ENCODE results near the gene LRRK1. TPM values are rescaled to one million over a fixed set of nuclear protein-coding genes. Genes with fewer than 3 reads are reported as not detected.

LRRK1 gene
- total RNA-seq, 1 donor from 2014 or later = 0.86 TPM

DNA sequence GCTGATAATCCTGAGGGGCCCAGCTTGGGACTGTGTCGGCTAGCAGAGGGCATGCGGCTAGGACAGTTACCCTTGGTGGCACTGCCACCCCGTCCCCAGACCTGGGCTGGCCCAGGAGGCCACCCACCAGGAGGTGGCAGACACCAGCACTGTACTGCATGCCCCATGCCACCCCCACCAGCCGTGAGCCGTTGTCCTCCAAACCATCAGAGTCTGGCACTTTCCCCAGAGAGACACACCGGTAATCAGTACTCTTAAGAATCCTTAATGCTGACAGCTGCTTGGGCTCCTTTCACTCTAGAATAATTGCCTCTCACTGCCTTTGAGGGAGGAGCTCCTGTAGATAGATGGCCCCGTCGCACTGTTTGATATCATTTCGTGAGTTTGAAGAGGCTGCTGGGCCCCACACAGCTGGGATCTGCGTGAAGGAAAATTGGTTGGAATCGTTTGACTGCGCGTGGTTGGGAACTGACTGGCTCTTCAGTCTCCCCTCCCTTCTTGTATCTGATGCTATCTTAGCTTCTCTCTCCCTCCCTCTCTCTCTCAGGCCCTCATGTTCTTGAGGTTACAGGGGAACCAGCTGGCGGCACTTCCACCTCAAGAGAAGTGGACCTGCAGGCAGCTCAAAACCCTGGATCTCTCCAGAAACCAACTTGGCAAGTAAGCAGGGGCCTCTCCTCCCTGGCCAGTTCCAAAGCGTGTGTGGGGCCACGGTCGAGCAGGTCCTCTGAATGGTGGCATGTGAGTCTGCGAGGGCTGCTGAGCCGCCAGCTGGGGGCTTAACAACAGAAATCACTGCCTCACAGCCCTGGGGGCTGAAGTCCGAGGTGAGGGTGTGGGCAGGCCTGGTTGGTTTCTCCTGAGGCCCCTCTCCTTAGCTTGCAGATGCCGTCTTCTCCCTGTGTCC is 94.9 kb downstream of the LRRK1 start:
- TF ChIP-seq, protein P1, sequence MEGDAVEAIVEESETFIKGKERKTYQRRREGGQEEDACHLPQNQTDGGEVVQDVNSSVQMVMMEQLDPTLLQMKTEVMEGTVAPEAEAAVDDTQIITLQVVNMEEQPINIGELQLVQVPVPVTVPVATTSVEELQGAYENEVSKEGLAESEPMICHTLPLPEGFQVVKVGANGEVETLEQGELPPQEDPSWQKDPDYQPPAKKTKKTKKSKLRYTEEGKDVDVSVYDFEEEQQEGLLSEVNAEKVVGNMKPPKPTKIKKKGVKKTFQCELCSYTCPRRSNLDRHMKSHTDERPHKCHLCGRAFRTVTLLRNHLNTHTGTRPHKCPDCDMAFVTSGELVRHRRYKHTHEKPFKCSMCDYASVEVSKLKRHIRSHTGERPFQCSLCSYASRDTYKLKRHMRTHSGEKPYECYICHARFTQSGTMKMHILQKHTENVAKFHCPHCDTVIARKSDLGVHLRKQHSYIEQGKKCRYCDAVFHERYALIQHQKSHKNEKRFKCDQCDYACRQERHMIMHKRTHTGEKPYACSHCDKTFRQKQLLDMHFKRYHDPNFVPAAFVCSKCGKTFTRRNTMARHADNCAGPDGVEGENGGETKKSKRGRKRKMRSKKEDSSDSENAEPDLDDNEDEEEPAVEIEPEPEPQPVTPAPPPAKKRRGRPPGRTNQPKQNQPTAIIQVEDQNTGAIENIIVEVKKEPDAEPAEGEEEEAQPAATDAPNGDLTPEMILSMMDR (IDR thresholded peaks at IDR 0.05; ENCODE audit: unreplicated experiment) = no peak
- DNase-seq (ENCODE audit: low spot score, unreplicated experiment) = no peak

DNA sequence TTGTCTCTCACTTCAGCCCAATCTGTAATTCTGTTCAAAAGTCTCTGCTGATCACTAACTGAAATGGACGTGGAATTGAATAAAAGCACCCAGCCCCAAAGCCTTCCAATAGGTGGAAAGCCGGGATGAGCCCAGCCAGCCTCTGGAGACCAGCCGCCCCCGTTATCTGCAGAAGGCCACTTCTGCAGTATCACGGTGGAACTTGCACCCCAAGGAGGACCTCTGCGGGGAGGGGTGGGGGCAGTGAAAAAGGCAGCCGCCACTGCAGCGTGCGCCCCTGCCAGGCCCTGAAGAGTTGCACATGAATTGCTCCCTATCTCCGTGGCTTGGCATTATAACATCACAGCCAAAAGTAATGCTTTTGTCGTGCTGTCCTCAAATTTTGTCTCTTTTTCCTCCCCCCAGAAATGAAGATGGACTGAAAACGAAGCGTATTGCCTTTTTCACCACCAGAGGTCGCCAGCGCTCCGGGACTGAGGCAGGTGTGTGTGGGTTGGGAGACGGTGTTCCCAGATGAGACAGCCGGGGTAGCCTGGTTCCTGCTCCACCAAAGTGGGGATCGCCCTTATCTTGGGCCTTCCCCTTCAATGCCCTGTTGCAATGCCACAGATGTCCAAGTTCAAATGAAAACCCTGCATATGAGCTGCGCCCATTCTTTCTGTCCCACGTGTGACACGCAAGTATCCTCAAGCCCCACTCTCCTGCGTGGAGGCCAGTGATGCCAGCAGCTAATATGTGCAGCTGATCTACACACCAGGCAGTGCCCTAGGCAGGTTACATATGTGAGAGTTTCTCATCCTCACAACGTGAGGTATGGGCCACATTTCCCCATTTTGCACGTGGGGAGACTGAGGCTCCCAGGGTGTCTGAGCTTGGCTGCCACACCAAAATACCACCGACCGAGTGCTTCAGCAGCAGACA is 96.0 kb downstream of the LRRK1 start:
- no peak overlapping the region for H3K27ac Mint-ChIP-seq
- no peak overlapping the region for H3K4me3 Mint-ChIP-seq (ENCODE audit: low read depth)
- H3K27me3 Mint-ChIP-seq = peaks cover 10% of the 10 kb centered on the region
- peak; percentile 69 for DNase-seq (ENCODE audit: low spot score, unreplicated experiment)
- TF ChIP-seq, protein P1 (IDR thresholded peaks at IDR 0.05; ENCODE audit: unreplicated experiment) = peak; percentile 96
- H3K9me3 Mint-ChIP-seq (ENCODE audit: low read depth) = no peaks in the 10 kb centered on the region
- H3K36me3 Mint-ChIP-seq (ENCODE audit: insufficient read depth) = no peaks in the 10 kb centered on the region
- no peaks in the 10 kb centered on the region for H3K4me1 Mint-ChIP-seq (ENCODE audit: low read depth)

More for the DNA sequence above, 94.9 kb downstream of the LRRK1 start:
- Mint-ChIP-seq H3K4me3 (ENCODE audit: low read depth) (no peak overlapping the region), H3K27ac (no peak overlapping the region), H3K9me3 (ENCODE audit: low read depth) (no peaks in the 10 kb centered on the region), H3K4me1 (ENCODE audit: low read depth) (no peaks in the 10 kb centered on the region), H3K27me3 (peaks cover 10% of the 10 kb centered on the region), H3K36me3 (ENCODE audit: insufficient read depth) (no peaks in the 10 kb centered on the region)

DNA sequence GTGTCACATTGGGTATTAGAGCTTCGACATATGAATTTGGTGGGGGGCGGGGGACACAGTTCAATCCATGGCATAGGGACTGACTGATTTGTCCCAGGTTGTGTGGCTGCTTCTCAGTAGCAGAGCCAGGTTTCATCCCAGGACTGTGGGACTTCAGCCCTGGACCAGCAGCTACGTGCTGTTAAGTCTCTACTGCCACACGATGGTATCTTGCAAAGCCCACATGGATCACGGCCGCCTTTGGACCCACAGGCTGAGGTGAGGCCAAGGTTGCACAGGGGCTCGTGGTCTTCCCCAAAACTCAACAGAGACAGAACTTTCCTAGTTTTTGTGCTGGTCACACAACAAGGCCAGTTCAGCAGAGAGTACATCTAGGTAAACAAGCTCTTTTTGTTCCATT is 97.4 kb downstream of the LRRK1 start:
- no peak for DNase-seq (ENCODE audit: low spot score, unreplicated experiment)
- Mint-ChIP-seq H3K4me1 (ENCODE audit: low read depth) (no peaks in the 10 kb centered on the region), H3K27me3 (peaks cover 14% of the 10 kb centered on the region), H3K4me3 (ENCODE audit: low read depth) (no peak overlapping the region), H3K9me3 (ENCODE audit: low read depth) (no peaks in the 10 kb centered on the region), H3K36me3 (ENCODE audit: insufficient read depth) (no peaks in the 10 kb centered on the region), H3K27ac (no peak overlapping the region)
- TF ChIP-seq, protein P1 (IDR thresholded peaks at IDR 0.05; ENCODE audit: unreplicated experiment) = no peak

DNA sequence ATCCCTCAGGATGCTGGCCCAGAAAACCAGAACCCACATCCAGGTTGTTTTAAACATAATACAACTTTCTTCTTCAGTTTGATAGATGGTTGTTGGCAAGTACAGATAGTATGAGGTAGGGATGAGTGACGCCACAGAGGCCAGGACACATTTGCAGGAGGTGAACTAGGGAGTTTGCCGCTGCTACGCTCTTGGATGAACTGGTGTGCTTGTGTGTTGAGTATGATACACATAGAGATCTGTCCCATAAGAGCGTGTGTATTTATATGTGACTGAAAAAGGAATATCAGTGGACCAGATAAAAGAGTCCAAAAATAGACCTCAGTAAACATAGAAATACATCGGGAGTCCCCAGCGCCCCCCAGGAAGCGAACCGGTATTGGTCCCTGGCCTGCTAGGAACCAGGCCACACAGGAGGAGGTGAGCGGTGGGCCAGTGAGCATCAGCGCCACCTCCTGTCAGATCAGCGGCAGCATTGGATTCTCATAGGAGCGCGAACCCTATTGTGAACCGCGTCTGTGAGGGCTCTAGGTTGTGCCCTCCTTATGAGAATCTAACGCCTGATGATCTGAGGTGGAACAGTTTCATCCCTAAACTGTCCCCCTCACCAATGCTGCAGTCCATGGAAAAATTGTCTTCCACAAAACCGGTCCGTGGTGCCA is 98.1 kb downstream of the LRRK1 start:
- DNase-seq (ENCODE audit: low spot score, unreplicated experiment) = no peak
- Mint-ChIP-seq H3K36me3 (ENCODE audit: insufficient read depth) (no peaks in the 10 kb centered on the region), H3K4me3 (ENCODE audit: low read depth) (no peak overlapping the region), H3K9me3 (ENCODE audit: low read depth) (no peaks in the 10 kb centered on the region), H3K27me3 (peaks cover 17% of the 10 kb centered on the region), H3K4me1 (ENCODE audit: low read depth) (no peaks in the 10 kb centered on the region), H3K27ac (no peak overlapping the region)
- TF ChIP-seq, protein P1 (IDR thresholded peaks at IDR 0.05; ENCODE audit: unreplicated experiment) = peak; percentile 37

DNA sequence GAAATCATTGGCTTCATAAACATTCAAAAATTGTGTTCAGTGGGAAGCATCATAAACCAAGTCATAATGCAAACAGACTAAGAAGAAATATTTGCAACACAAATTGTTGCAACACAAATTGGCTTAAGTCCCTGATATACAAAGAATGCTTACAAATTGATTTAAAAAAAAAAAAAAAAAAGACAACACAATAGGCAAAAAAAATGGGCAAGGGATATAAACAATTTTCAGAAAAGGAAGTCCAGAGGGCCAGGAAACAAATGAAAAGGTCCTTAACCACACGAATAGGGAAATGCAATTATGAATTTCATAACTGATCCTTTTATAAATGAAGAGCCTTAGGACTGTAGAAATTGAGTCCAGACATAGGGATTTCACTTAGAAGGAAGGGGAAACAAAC is 98.9 kb downstream of the LRRK1 start:
- H3K27me3 Mint-ChIP-seq = peaks cover 23% of the 10 kb centered on the region
- no peaks in the 10 kb centered on the region for H3K4me1 Mint-ChIP-seq (ENCODE audit: low read depth)
- no peak overlapping the region for H3K27ac Mint-ChIP-seq
- H3K9me3 Mint-ChIP-seq (ENCODE audit: low read depth) = no peaks in the 10 kb centered on the region
- TF ChIP-seq, protein P1 (IDR thresholded peaks at IDR 0.05; ENCODE audit: unreplicated experiment) = no peak
- no peak overlapping the region for H3K4me3 Mint-ChIP-seq (ENCODE audit: low read depth)
- H3K36me3 Mint-ChIP-seq (ENCODE audit: insufficient read depth) = no peaks in the 10 kb centered on the region
- no peak for DNase-seq (ENCODE audit: low spot score, unreplicated experiment)

Data from progenitor cell of endocrine pancreas (in vitro differentiated cells).